Astrocyte (in vitro differentiated cells and primary cell): Measurements from ENCODE around the gene CAMK1D. TPM values are rescaled to one million over a fixed set of nuclear protein-coding genes. Genes with fewer than 3 reads are reported as not detected.

ENCODE experiments used
- DNase-seq: peaks from one replicate; pipeline ENCODE4 v3.0.0-alpha.2; 2010; ENCODE audit warnings: low read depth
- FAIRE-seq: peaks from 2 replicates; lab custom pipeline; 2011; peaks lifted over from hg19 to GRCh38; lab: Jason Lieb, UNC
- H2AFZ ChIP-seq: 2 replicates; pipeline ENCODE4 v1.6.0; 2012; ENCODE audit warnings: low read depth, low read length, inconsistent platforms
- H3K27ac ChIP-seq: 2 replicates; pipeline ENCODE4 v1.5.1; 2011; ENCODE audit warnings: low read depth, low read length, inconsistent platforms
- H3K27me3 ChIP-seq: 2 replicates; pipeline ENCODE4 v1.6.0; 2011; ENCODE audit warnings: low read length, inconsistent platforms; ENCODE audit not compliant: insufficient read depth
- H3K36me3 ChIP-seq: 2 replicates; pipeline ENCODE4 v1.5.1; 2011; ENCODE audit warnings: low read length, inconsistent platforms; ENCODE audit not compliant: insufficient read depth
- H3K4me1 ChIP-seq: 2 replicates; pipeline ENCODE4 v1.5.1; 2011; ENCODE audit warnings: low read length, inconsistent platforms; ENCODE audit not compliant: insufficient read depth
- H3K4me2 ChIP-seq: 2 replicates; pipeline ENCODE4 v1.6.0; 2012; ENCODE audit warnings: low read length, inconsistent platforms
- H3K4me3 ChIP-seq: 2 replicates; pipeline ENCODE4 v1.5.1; 2011; ENCODE audit warnings: low read depth, mild to moderate bottlenecking, low read length, inconsistent platforms; ENCODE audit not compliant: insufficient read depth
- H3K79me2 ChIP-seq: 2 replicates; pipeline ENCODE4 v1.6.0; 2012; ENCODE audit warnings: mild to moderate bottlenecking, low read length, inconsistent platforms; ENCODE audit not compliant: insufficient read depth
- H3K9ac ChIP-seq: 2 replicates; pipeline ENCODE4 v1.6.0; 2012; ENCODE audit warnings: mild to moderate bottlenecking, low read length, inconsistent platforms
- H3K9me3 ChIP-seq: 2 replicates; pipeline ENCODE4 v1.5.1; 2012; ENCODE audit warnings: low read depth, mild to moderate bottlenecking, low read length, inconsistent platforms; ENCODE audit not compliant: insufficient read depth
- H4K20me1 ChIP-seq: 2 replicates; pipeline ENCODE4 v1.6.0; 2012; ENCODE audit warnings: low read length, inconsistent platforms; ENCODE audit not compliant: insufficient read depth
- H3K27ac Mint-ChIP-seq: one replicate; pipeline ENCODE4 v1.8.0; 2021; ENCODE audit warnings: mild to moderate bottlenecking, mixed read lengths; ENCODE audit not compliant: unreplicated experiment
- H3K27me3 Mint-ChIP-seq: one replicate; pipeline ENCODE4 v1.8.0; 2021; ENCODE audit warnings: low read depth, mixed read lengths; ENCODE audit not compliant: unreplicated experiment
- H3K36me3 Mint-ChIP-seq: one replicate; pipeline ENCODE4 v1.8.0; 2021; ENCODE audit warnings: low read depth, mixed read lengths; ENCODE audit not compliant: unreplicated experiment
- H3K4me1 Mint-ChIP-seq: one replicate; pipeline ENCODE4 v1.8.0; 2021; ENCODE audit warnings: low read depth, mixed read lengths; ENCODE audit not compliant: unreplicated experiment
- H3K4me3 Mint-ChIP-seq: one replicate; pipeline ENCODE4 v1.8.0; 2021; ENCODE audit warnings: mild to moderate bottlenecking, moderate library complexity, mixed read lengths; ENCODE audit not compliant: unreplicated experiment
- H3K9me3 Mint-ChIP-seq: one replicate; pipeline ENCODE4 v1.8.0; 2021; ENCODE audit warnings: mild to moderate bottlenecking, mixed read lengths; ENCODE audit not compliant: unreplicated experiment
- CTCF ChIP-seq: IDR thresholded peaks from 2 replicates; pipeline ENCODE4 v1.5.1; 2011; ENCODE audit warnings: low read depth, mild to moderate bottlenecking, inconsistent platforms, low read length, moderate library complexity; ENCODE audit not compliant: insufficient read depth
- EZH2 ChIP-seq: IDR thresholded peaks from 2 replicates; pipeline ENCODE4 v1.6.1; 2012; ENCODE audit warnings: mild to moderate bottlenecking, low read length, inconsistent platforms; ENCODE audit not compliant: insufficient read depth
- total RNA-seq: library from RNA; stranded (reverse); gene quantifications from 2 replicates; pipeline ENCODE4 v1.2.1, GENCODE V29; 2021

The CAMK1D gene
- total RNA-seq, 1 donor from 2014 or later: 23.6 TPM

DNA sequence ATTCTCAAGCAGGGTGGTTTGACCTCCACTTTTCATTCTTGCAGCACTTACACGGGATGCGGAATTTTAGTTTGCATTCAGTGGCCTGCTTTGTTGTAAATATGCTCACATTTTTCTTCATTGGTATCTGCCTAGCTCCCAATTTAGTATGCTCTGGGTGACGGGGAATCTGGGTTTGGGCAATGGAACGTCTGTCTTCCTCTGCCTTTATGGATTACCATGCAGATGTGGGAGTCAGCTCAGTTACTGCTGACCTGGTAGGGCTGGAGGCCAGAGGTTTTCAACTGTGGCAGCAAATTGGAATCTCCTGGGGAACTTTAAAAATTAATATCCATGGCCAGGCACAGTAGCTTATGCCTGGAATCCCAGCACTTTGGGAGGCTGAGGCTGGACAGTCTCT, 161.6 kb downstream of the CAMK1D start:
- no peak for TF ChIP-seq EZH2
- no peak for TF ChIP-seq CTCF
- no peaks in the 10 kb centered on the region for H3K27me3 ChIP-seq
- H3K79me2 ChIP-seq: peaks cover 3% of the 10 kb centered on the region
- no peaks in the 10 kb centered on the region for H3K36me3 ChIP-seq
- Mint-ChIP-seq H3K9me3 (no peaks in the 10 kb centered on the region), H3K36me3 (peaks cover 1% of the 10 kb centered on the region), H3K27me3 (no peaks in the 10 kb centered on the region), H3K4me1 (peaks cover 11% of the 10 kb centered on the region), H3K27ac (no peak overlapping the region), H3K4me3 (no peak overlapping the region)
- peak overlapping the region; percentile 83 for H3K4me2 ChIP-seq
- H3K9ac ChIP-seq: peak overlapping the region; percentile 33
- peak overlapping the region; percentile 26 for H3K4me3 ChIP-seq
- H3K9me3 ChIP-seq: no peaks in the 10 kb centered on the region
- DNase-seq: no peak
- H3K4me1 ChIP-seq: peaks cover 23% of the 10 kb centered on the region
- FAIRE-seq: no peak
- H4K20me1 ChIP-seq: peaks cover 23% of the 10 kb centered on the region
- peak overlapping the region; percentile 62 for H2AFZ ChIP-seq
- no peak overlapping the region for H3K27ac ChIP-seq

DNA sequence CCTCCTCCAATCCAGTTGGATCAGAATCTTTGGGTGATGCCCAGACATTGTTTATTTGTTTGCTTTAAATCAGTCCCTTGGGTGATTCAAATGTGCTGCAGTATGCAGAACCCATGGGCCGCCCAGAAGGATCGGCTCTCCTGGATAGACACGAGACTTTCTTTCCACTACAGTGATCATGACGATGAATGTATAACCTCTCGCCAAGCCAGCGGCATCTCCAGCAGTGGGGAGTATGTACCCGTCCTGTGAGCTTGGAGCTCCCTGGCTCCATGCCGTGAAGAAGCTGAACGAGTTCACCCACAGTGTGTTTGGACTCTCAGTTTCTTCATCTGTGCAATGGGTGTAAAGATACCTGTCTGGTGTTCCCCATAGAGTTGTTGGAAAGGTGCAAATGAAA, 162.3 kb downstream of the CAMK1D start:
- Histone ChIP-seq H2AFZ (no peak overlapping the region), H3K9me3 (no peaks in the 10 kb centered on the region), H3K79me2 (peaks cover 7% of the 10 kb centered on the region), H3K36me3 (no peaks in the 10 kb centered on the region), H3K9ac (no peak overlapping the region), H3K4me2 (no peak overlapping the region), H3K27me3 (no peaks in the 10 kb centered on the region), H4K20me1 (peaks cover 25% of the 10 kb centered on the region), H3K27ac (no peak overlapping the region), H3K4me1 (peaks cover 23% of the 10 kb centered on the region), H3K4me3 (no peak overlapping the region)
- no peak overlapping the region for H3K27ac Mint-ChIP-seq
- no peak for FAIRE-seq
- no peak for DNase-seq
- H3K36me3 Mint-ChIP-seq: peaks cover 1% of the 10 kb centered on the region
- no peaks in the 10 kb centered on the region for H3K27me3 Mint-ChIP-seq
- no peak overlapping the region for H3K4me3 Mint-ChIP-seq
- peaks cover 11% of the 10 kb centered on the region for H3K4me1 Mint-ChIP-seq
- TF ChIP-seq CTCF (no peak), EZH2 (no peak)
- no peaks in the 10 kb centered on the region for H3K9me3 Mint-ChIP-seq

- H3K4me2 ChIP-seq: peak overlapping the region; percentile 18
- no peaks in the 10 kb centered on the region for H3K9me3 ChIP-seq
- H3K9me3 Mint-ChIP-seq: no peaks in the 10 kb centered on the region
- H2AFZ ChIP-seq: no peak overlapping the region
- peaks cover 7% of the 10 kb centered on the region for H3K79me2 ChIP-seq
- H3K4me1 Mint-ChIP-seq: peaks cover 11% of the 10 kb centered on the region
- peaks cover 28% of the 10 kb centered on the region for H4K20me1 ChIP-seq
- no peak overlapping the region for H3K4me3 Mint-ChIP-seq
- no peak for DNase-seq
- H3K36me3 ChIP-seq: no peaks in the 10 kb centered on the region
- no peak overlapping the region for H3K27ac Mint-ChIP-seq
- TF ChIP-seq CTCF: no peak
- TF ChIP-seq EZH2: no peak
- H3K4me1 ChIP-seq: peaks cover 23% of the 10 kb centered on the region
- H3K9ac ChIP-seq: no peak overlapping the region
- H3K27ac ChIP-seq: no peak overlapping the region
- H3K27me3 ChIP-seq: no peaks in the 10 kb centered on the region
- no peak overlapping the region for H3K4me3 ChIP-seq
- no peaks in the 10 kb centered on the region for H3K27me3 Mint-ChIP-seq
- H3K36me3 Mint-ChIP-seq: peaks cover 1% of the 10 kb centered on the region
- FAIRE-seq: no peak
These were observed 163.1 kb downstream of the CAMK1D start for GRCh38 chr10:12512332-12513002.
